Skeletal muscle satellite cell (primary cell): ENCODE data around the gene PRPF31. TPM values are rescaled to one million over a fixed set of nuclear protein-coding genes. Genes with fewer than 3 reads are reported as not detected.
A peak's percentile ranks its signal among the peaks of the same experiment; 100 is the strongest.
"Not testable (repeated sequence)": the region's sequence is repeated elsewhere in the genome, so short reads cannot be mapped to it uniquely, and the experiment has no call there.

ENCODE experiments used
- H3K27me3 ChIP-seq: 2 replicates; pipeline ENCODE4 v1.7.0; 2013; ENCODE audit warnings: low read length; ENCODE audit not compliant: control insufficient read depth, insufficient read depth
- H3K36me3 ChIP-seq: 2 replicates; pipeline ENCODE4 v1.7.0; 2013; ENCODE audit warnings: mild to moderate bottlenecking, control low read depth, low read length; ENCODE audit not compliant: insufficient read depth
- H3K4me1 ChIP-seq: 2 replicates; pipeline ENCODE4 v1.7.0; 2013; ENCODE audit warnings: low read length; ENCODE audit not compliant: control insufficient read depth, insufficient read depth
- H3K4me2 ChIP-seq: 2 replicates; pipeline ENCODE4 v1.7.0; 2013; ENCODE audit warnings: mild to moderate bottlenecking, low read length
- H3K4me3 ChIP-seq: 2 replicates; pipeline ENCODE4 v1.7.0; 2013; ENCODE audit warnings: low read length
- H3K9ac ChIP-seq: 2 replicates; pipeline ENCODE4 v1.7.0; 2013; ENCODE audit warnings: mild to moderate bottlenecking, low read depth, low read length, moderate library complexity
- H3K9me3 ChIP-seq: replicated peaks from 2 replicates; pipeline ENCODE4 v1.7.0; 2013; ENCODE audit warnings: mild to moderate bottlenecking, control low read depth, low read length
- total RNA-seq: library from RNA; depleted of rRNA; stranded (reverse); fragments of >200 nt; gene quantifications from 2 replicates; pipeline ENCODE4 v1.2.3, GENCODE V29; 2012; rRNA removed

The PRPF31 gene
- total RNA-seq: 52.2 and 52.4 TPM in 2 replicates

GRCh38 chr19:54115109-54116063 is at the start of gene PRPF31, which contains the start of gene TFPT:
Gene PRPF31 (plus strand): TSS chr19:54115754. CDS start chr19:54118279, 2,525 bp downstream.
Gene TFPT (minus strand): TSS chr19:54115657. CDS start chr19:54115269, 388 bp downstream.
- H3K4me2 ChIP-seq: peak within 1 kb of the TSS; percentile 98
- H3K27me3 ChIP-seq: no peaks in the 10 kb centered on the region
- peak within 1 kb of the TSS; percentile 92 for H3K4me3 ChIP-seq
- H3K9ac ChIP-seq: peak within 1 kb of the TSS; percentile 95
- H3K4me1 ChIP-seq: peaks cover 15% of the 10 kb centered on the region
- peaks cover 21% of the 10 kb centered on the region for H3K36me3 ChIP-seq
- no peaks in the 10 kb centered on the region for H3K9me3 ChIP-seq

GRCh38 chr19:54069470-54069869 is 46.1 kb upstream of the PRPF31 start:
- Histone ChIP-seq H3K4me1 (no peaks in the 10 kb centered on the region), H3K4me2 (no peak overlapping the region), H3K36me3 (no peaks in the 10 kb centered on the region), H3K9me3 (no peaks in the 10 kb centered on the region), H3K4me3 (no peak overlapping the region), H3K27me3 (no peaks in the 10 kb centered on the region), H3K9ac (no peak overlapping the region)

- Histone ChIP-seq H3K9ac (no peak overlapping the region), H3K9me3 (no peaks in the 10 kb centered on the region), H3K4me1 (no peaks in the 10 kb centered on the region), H3K4me3 (no peak overlapping the region), H3K27me3 (no peaks in the 10 kb centered on the region), H3K36me3 (no peaks in the 10 kb centered on the region), H3K4me2 (no peak overlapping the region)
These were observed 41.7 kb upstream of the PRPF31 start for GRCh38 chr19:54073829-54074228.

- Histone ChIP-seq H3K27me3 (no peaks in the 10 kb centered on the region), H3K36me3 (no peaks in the 10 kb centered on the region), H3K4me2 (no peak overlapping the region), H3K9me3 (no peaks in the 10 kb centered on the region), H3K9ac (no peak overlapping the region), H3K4me1 (no peaks in the 10 kb centered on the region), H3K4me3 (no peak overlapping the region)
These were observed 40.7 kb upstream of the PRPF31 start for GRCh38 chr19:54074851-54075250.

GRCh38 chr19:54077334-54077733 is 38.2 kb upstream of the PRPF31 start:
- no peak overlapping the region for H3K4me2 ChIP-seq
- no peaks in the 10 kb centered on the region for H3K27me3 ChIP-seq
- H3K9ac ChIP-seq: no peak overlapping the region
- H3K4me3 ChIP-seq: no peak overlapping the region
- peaks cover 7% of the 10 kb centered on the region for H3K9me3 ChIP-seq
- no peaks in the 10 kb centered on the region for H3K36me3 ChIP-seq
- H3K4me1 ChIP-seq: no peaks in the 10 kb centered on the region

GRCh38 chr19:54081032-54081431 is 34.5 kb upstream of the PRPF31 start, which contains the start of gene TARM1:
Gene TARM1 (minus strand): TSS chr19:54081365. CDS start chr19:54081340, 25 bp downstream.
- H3K27me3 ChIP-seq: no peaks in the 10 kb centered on the region
- H3K36me3 ChIP-seq: no peaks in the 10 kb centered on the region
- no peak within 1 kb of the TSS for H3K9ac ChIP-seq
- no peak within 1 kb of the TSS for H3K4me3 ChIP-seq
- no peaks in the 10 kb centered on the region for H3K4me1 ChIP-seq
- H3K9me3 ChIP-seq: peaks cover 7% of the 10 kb centered on the region
- no peak within 1 kb of the TSS for H3K4me2 ChIP-seq

GRCh38 chr19:54084410-54084809 is 31.1 kb upstream of the PRPF31 start:
- Histone ChIP-seq H3K27me3 (no peaks in the 10 kb centered on the region), H3K9me3 (peaks cover 7% of the 10 kb centered on the region), H3K4me1 (no peaks in the 10 kb centered on the region), H3K4me2 (no peak overlapping the region), H3K36me3 (no peaks in the 10 kb centered on the region), H3K4me3 (no peak overlapping the region), H3K9ac (no peak overlapping the region)

GRCh38 chr19:54094426-54095000 is 21.0 kb upstream of the PRPF31 start:
- Histone ChIP-seq H3K27me3 (no peaks in the 10 kb centered on the region), H3K4me2 (no peak overlapping the region), H3K9ac (no peak overlapping the region), H3K36me3 (no peaks in the 10 kb centered on the region), H3K4me3 (no peak overlapping the region), H3K4me1 (peaks cover 12% of the 10 kb centered on the region), H3K9me3 (no peaks in the 10 kb centered on the region)

GRCh38 chr19:54095136-54095858 is 20.3 kb upstream of the PRPF31 start:
- Histone ChIP-seq H3K9ac (peak overlapping the region; percentile 47), H3K27me3 (no peaks in the 10 kb centered on the region), H3K9me3 (no peaks in the 10 kb centered on the region), H3K4me2 (peak overlapping the region; percentile 85), H3K36me3 (no peaks in the 10 kb centered on the region), H3K4me1 (peaks cover 12% of the 10 kb centered on the region), H3K4me3 (peak overlapping the region; percentile 62)

GRCh38 chr19:54095859-54096616 is 19.5 kb upstream of the PRPF31 start:
- not testable (repeated sequence) for H3K36me3 ChIP-seq, H3K9me3 ChIP-seq, H3K27me3 ChIP-seq
- peaks cover 12% of the 10 kb centered on the region for H3K4me1 ChIP-seq
- peak overlapping the region; percentile 47 for H3K9ac ChIP-seq
- peak overlapping the region; percentile 68 for H3K4me3 ChIP-seq
- peak overlapping the region; percentile 85 for H3K4me2 ChIP-seq
